Right atrium auricular region (tissue), 2 donors: ENCODE measurements around the gene CARMIL1. TPM values are rescaled to one million over a fixed set of nuclear protein-coding genes. Genes with fewer than 3 reads are reported as not detected.

ENCODE experiments used
- DNase-seq: peaks from one replicate; pipeline ENCODE4 v3.0.0-alpha.2; 2019; ENCODE audit warnings: low spot score
- H3K27ac ChIP-seq, 2 donors: fragments of 200-600 bp; sonication (generic); 1 replicate in 1 of 2; 2 replicates in 1 of 2; pipeline ENCODE4 v1.5.1; 2016 to 2019
- H3K27me3 ChIP-seq, 2 donors: fragments of 200-600 bp; sonication (generic); one replicate each; pipeline versions ENCODE4 v1.5.1 to v1.6.0; 2017 to 2019
- H3K36me3 ChIP-seq: fragments of 200-600 bp; sonication (generic); one replicate; pipeline ENCODE4 v1.5.1; 2016
- H3K4me1 ChIP-seq, 2 donors: fragments of 200-600 bp; sonication (generic); one replicate each; pipeline versions ENCODE4 v1.5.1 to v1.6.0; 2017 to 2019
- H3K4me3 ChIP-seq, 2 donors: fragments of 200-600 bp; sonication (generic); 1 replicate in 1 of 2; 2 replicates in 1 of 2; pipeline ENCODE4 v1.5.1; 2017 to 2019; ENCODE audit warnings: mild to moderate bottlenecking in 1 of 2, moderate library complexity in 1 of 2
- H3K9me3 ChIP-seq, 2 donors: fragments of 200-600 bp; sonication (generic); one replicate each; pipeline ENCODE4 v1.5.1; 2019
- CTCF ChIP-seq, 2 donors: fragments of 200-600 bp; sonication (generic); IDR thresholded peaks; one replicate each; pipeline ENCODE4 v1.5.1; 2019; ENCODE audit warnings: antibody characterized with exemption in 2 of 2
- total RNA-seq, 2 donors: library from RNA; depleted of rRNA; stranded (reverse); fragments of >200 nt; gene quantifications; one replicate each; pipeline ENCODE4 v1.1.0, GENCODE V29; 2016

Gene CARMIL1
- total RNA-seq, 2 donors from 2014 or later: 7.9 to 29.4 TPM

DNA sequence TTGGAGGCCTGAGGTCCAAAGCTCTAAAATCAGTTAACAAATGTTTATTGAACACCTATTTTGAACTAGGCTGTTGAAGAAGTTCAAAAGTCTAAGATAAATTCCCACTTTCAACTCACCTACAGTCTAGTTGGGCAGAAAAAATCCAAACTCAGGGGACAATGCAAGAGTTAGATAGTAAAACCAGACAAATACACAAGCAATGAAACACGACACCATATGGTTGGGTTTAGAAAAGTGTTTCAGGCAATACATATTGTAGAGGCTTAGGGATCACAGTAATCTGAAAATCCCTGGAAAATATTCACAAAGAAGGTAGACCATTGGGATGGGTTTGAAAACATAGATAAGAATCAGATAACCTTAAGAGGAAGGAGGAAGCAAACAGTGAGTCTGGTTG is 1.3 kb upstream of the CARMIL1 start:
- H3K27ac ChIP-seq: no peak overlapping the region
- H3K27me3 ChIP-seq: no peaks in the 10 kb centered on the region
- H3K4me1 ChIP-seq: peaks cover 0 to 22% of the 10 kb centered on the region in 2 donors
- DNase-seq: no peak
- no peaks in the 10 kb centered on the region for H3K36me3 ChIP-seq
- no peak overlapping the region for H3K4me3 ChIP-seq
- H3K9me3 ChIP-seq: no peaks in the 10 kb centered on the region
- no peak for TF ChIP-seq CTCF (IDR thresholded peaks at IDR 0.05)

DNA sequence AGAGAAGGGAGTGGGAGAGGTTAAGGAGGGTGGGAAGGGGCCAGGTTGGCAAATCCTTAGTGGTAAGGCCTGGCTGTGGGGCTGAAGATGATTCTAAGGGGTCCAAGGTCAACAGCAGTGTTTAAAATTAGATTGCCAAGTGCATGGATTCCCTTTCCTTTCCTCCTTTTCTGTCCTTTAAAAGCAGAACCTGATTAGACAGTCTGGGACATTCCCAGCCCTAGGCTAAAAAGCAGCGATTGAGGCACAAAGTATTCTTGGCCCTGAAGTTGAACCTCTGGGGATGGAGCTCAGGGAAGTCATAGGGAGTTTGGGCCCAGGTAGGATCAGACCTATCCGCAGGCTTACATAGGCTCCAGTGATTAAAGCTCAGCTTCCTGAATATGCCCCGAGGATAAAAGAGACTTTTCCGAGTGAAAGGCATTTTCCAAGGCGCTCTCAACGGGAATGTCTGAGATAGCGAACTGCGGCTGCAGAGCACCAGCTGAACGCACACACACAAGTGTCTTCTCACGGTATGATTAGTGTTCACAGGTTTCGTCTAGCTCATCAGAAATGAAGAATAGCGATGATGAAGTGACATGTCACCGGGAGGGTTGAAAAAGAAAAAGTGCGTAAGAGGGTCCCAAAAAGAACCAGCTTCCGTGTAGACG is 787 bp upstream of the CARMIL1 start:
- Histone ChIP-seq H3K27me3 (no peaks in the 10 kb centered on the region), H3K36me3 (no peaks in the 10 kb centered on the region), H3K4me3 (peak overlapping the region; percentile 65 to 79), H3K4me1 (peaks cover 0 to 22% of the 10 kb centered on the region in 2 donors), H3K9me3 (no peaks in the 10 kb centered on the region), H3K27ac (peak overlapping the region; percentile 76 to 81)
- DNase-seq: no peak
- no peak for TF ChIP-seq CTCF (IDR thresholded peaks at IDR 0.05)

DNA sequence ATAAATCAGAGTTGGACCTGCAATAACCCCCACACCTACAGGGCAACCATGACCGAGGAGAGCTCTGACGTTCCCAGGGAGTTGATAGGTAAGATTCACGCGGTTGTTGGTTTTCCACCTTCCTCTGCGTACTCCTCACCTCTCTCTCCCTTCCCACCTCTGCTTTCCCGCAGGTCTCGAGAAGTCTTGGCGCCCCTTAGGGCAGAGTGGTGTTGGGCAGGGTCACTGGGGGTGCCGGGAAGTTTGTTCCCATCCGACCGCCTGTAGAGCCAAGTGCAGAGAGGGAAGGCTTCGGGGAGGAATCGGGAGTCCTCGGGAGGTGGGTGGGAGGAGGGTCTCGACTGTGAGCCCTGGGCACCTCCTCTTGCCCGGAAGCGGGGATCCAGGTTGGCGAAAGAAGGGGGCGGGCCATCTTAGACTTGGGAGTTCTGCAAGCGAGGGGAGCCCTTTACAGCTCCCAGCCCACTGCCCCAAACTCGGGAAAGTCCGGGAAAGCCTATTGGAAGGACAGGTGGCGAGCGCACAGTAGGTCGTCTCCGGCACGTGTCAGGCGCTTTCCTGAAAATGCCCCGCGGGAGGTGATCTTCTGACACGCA is 672 bp downstream of the CARMIL1 start:
- Histone ChIP-seq H3K9me3 (no peaks in the 10 kb centered on the region), H3K36me3 (no peaks in the 10 kb centered on the region), H3K27me3 (no peaks in the 10 kb centered on the region), H3K4me1 (peaks cover 0 to 22% of the 10 kb centered on the region in 2 donors), H3K4me3 (peak overlapping the region; percentile 65 to 79), H3K27ac (peak overlapping the region; percentile 76 to 81)
- DNase-seq: no peak
- TF ChIP-seq CTCF (IDR thresholded peaks at IDR 0.05): no peak

DNA sequence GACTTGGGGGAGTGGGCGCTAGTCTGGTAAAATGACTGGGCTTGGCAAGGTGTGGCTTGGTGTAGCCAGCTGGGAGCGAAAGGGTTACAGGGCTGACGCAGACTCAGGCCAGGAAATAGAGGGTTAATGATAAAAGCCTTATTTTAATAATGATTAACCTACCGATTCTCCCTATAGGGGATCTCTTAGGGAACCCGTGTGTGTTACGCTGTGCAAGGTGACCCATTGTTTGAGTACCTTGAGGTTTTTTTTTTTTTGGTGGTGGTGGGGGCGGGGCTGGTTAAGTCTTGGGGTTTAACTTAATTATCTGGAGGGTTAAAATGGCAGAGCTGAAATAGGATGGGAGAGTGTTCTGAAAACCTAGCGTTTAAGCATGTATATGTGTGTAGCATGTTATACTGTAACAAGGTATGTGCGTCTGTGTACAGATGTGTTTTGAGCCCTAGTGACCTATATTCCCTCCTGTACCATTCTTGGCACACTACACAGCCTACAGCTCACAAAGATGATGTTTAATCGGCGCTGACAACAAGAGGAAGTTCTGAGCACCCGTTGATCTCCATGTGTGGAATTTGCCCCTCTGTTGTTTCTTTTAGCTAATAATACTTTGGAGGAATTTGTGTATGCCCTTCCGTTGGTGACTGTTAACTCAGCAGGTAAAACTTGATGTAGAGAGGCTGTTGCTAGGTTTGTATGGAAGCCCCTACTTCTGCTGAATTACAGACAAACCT is 1.3 kb downstream of the CARMIL1 start:
- Histone ChIP-seq H3K9me3 (no peaks in the 10 kb centered on the region), H3K4me1 (peaks cover 0 to 22% of the 10 kb centered on the region in 2 donors), H3K36me3 (no peaks in the 10 kb centered on the region), H3K4me3 (peak overlapping the region; percentile 65 to 79), H3K27me3 (no peaks in the 10 kb centered on the region), H3K27ac (peak overlapping the region; percentile 76 to 81)
- DNase-seq: no peak
- TF ChIP-seq CTCF (IDR thresholded peaks at IDR 0.05): no peak

GRCh38 chr6:25286891-25287290 is 7.7 kb downstream of the CARMIL1 start:
- H3K27ac ChIP-seq: no peak overlapping the region
- H3K4me1 ChIP-seq: no peaks in the 10 kb centered on the region
- DNase-seq: no peak
- no peaks in the 10 kb centered on the region for H3K27me3 ChIP-seq
- no peaks in the 10 kb centered on the region for H3K9me3 ChIP-seq
- H3K4me3 ChIP-seq: no peak overlapping the region
- H3K36me3 ChIP-seq: no peaks in the 10 kb centered on the region
- TF ChIP-seq CTCF (IDR thresholded peaks at IDR 0.05): no peak
